HG03354 (cell line): ENCODE results near the gene MAGEF1.

ENCODE experiments used
- ATAC-seq: cut with Tn5 transposase; IDR thresholded peaks from one replicate; pipeline ENCODE4 v1.9.1; 2021; ENCODE audit warnings: mild to moderate bottlenecking; ENCODE audit not compliant: unreplicated experiment, poor library complexity, severe bottlenecking

The MAGEF1 gene

GRCh38 chr3:184727357-184728009 lies 15.6 kb upstream of the MAGEF1 start:
- no peak for ATAC-seq

- no peak for ATAC-seq
These were observed 14.6 kb upstream of the MAGEF1 start for GRCh38 chr3:184726497-184726896.

- no peak for ATAC-seq
These were observed 13.4 kb upstream of the MAGEF1 start for GRCh38 chr3:184725176-184725719.

GRCh38 chr3:184724699-184725098 lies 12.8 kb upstream of the MAGEF1 start:
- no peak for ATAC-seq

GRCh38 chr3:184719709-184720108 lies 7.8 kb upstream of the MAGEF1 start:
- ATAC-seq, result no peak

GRCh38 chr3:184718431-184718830 lies 6.6 kb upstream of the MAGEF1 start:
- no peak for ATAC-seq

- no peak for ATAC-seq
These were observed 5.6 kb upstream of the MAGEF1 start for GRCh38 chr3:184717399-184717983.

- ATAC-seq, result no peak
These were observed 4.9 kb upstream of the MAGEF1 start for GRCh38 chr3:184716622-184717398.

- no peak for ATAC-seq
These were observed 4.2 kb upstream of the MAGEF1 start for GRCh38 chr3:184715943-184716621.

GRCh38 chr3:184713521-184713920 lies 1.7 kb upstream of the MAGEF1 start:
- no peak for ATAC-seq

- no peak for ATAC-seq
These were observed 1.1 kb upstream of the MAGEF1 start for GRCh38 chr3:184713040-184713355.

- ATAC-seq, result peak; percentile 30
These were observed 580 bp upstream of the MAGEF1 start for GRCh38 chr3:184712248-184713039.

- ATAC-seq, result peak; percentile 48
These were observed 883 bp downstream of the MAGEF1 start for GRCh38 chr3:184710870-184711492.

- ATAC-seq, result no peak
These were observed 8.2 kb downstream of the MAGEF1 start for GRCh38 chr3:184703657-184704056.

GRCh38 chr3:184700759-184701158 lies 11.1 kb downstream of the MAGEF1 start:
- no peak for ATAC-seq

GRCh38 chr3:184697845-184698244 lies 14.0 kb downstream of the MAGEF1 start:
- no peak for ATAC-seq

GRCh38 chr3:184696697-184697096 lies 15.2 kb downstream of the MAGEF1 start:
- no peak for ATAC-seq

- no peak for ATAC-seq
These were observed 17.1 kb downstream of the MAGEF1 start for GRCh38 chr3:184694716-184695115.

- ATAC-seq, result no peak
These were observed 17.7 kb downstream of the MAGEF1 start for GRCh38 chr3:184694133-184694665.
